ENCODE results near the gene VPS41.

The VPS41 gene

GRCh38 chr7:38905056-38905759 is 3.8 kb downstream of the VPS41 start:
- H3K4me3 ChIP-seq (ENCODE audit: low read depth, low read length): no peak overlapping the region
- no peaks in the 10 kb centered on the region for H3K9me3 ChIP-seq (ENCODE audit: control insufficient read depth, insufficient read depth, low read depth, low read length)
- CTCF ChIA-PET: interaction anchor here (0.5 to 0.6 kb wide), 3 partner anchors 27 to 73 kb away, joined by 3 read pairs; no protein-coding TSS in a partner anchor
- TF ChIP-seq ZNF488 (tag by site-specific recombination; IDR thresholded peaks at IDR 0.05) (no peak), PBX3 (CRISPR knock-in tag; IDR thresholded peaks at IDR 0.05) (no peak), ZNF311 (tag by site-specific recombination; IDR thresholded peaks at IDR 0.05; ENCODE audit: borderline replicate concordance) (no peak), BCL11B (tag by site-specific recombination; IDR thresholded peaks at IDR 0.05; ENCODE audit: low read depth) (no peak), HOXD13 (CRISPR knock-in tag; IDR thresholded peaks at IDR 0.05; ENCODE audit: borderline replicate concordance) (no peak), ZBTB49 (tag by site-specific recombination; IDR thresholded peaks at IDR 0.05; ENCODE audit: low read depth) (no peak), ZNF48 (tag by site-specific recombination; IDR thresholded peaks at IDR 0.05) (no peak)
- H3K27ac ChIP-seq (ENCODE audit: extremely low read depth, low read depth, low read length): no peak overlapping the region
- POLR2A ChIA-PET: no interaction called here
- peaks cover 3% of the 10 kb centered on the region; the same call in 1 of the 2 replicates for H3K4me1 ChIP-seq (ENCODE audit: control insufficient read depth, insufficient read depth, low read length)
- H3K36me3 ChIP-seq (ENCODE audit: control insufficient read depth in 2 of 2, insufficient read depth in 1 of 2, low read length in 2 of 2): no peaks in the 10 kb centered on the region

GRCh38 chr7:38903057-38903456 is 5.9 kb downstream of the VPS41 start:
- POLR2A ChIA-PET: no interaction called here
- no peak overlapping the region for H3K4me3 ChIP-seq (ENCODE audit: low read depth, low read length)
- H3K36me3 ChIP-seq (ENCODE audit: control insufficient read depth in 2 of 2, insufficient read depth in 1 of 2, low read length in 2 of 2): no peaks in the 10 kb centered on the region
- H3K9me3 ChIP-seq (ENCODE audit: control insufficient read depth, insufficient read depth, low read depth, low read length): no peaks in the 10 kb centered on the region
- H3K27ac ChIP-seq (ENCODE audit: extremely low read depth, low read depth, low read length): no peak overlapping the region
- TF ChIP-seq ZFP3 (tag by site-specific recombination; IDR thresholded peaks at IDR 0.05; ENCODE audit: low read depth) (no peak), ZNF670 (tag by site-specific recombination; IDR thresholded peaks at IDR 0.05; ENCODE audit: low read depth) (no peak), ZNF274 (IDR thresholded peaks at IDR 0.05; ENCODE audit: low read length) (no peak), ZNF274 (tag by site-specific recombination; IDR thresholded peaks at IDR 0.05; ENCODE audit: borderline replicate concordance) (no peak), PRDM10 (tag by site-specific recombination; IDR thresholded peaks at IDR 0.05) (no peak), SP2 (tag by site-specific recombination; IDR thresholded peaks at IDR 0.05) (no peak)
- CTCF ChIA-PET: no interaction called here
- peaks cover 2% of the 10 kb centered on the region; the same call in 1 of the 2 replicates for H3K4me1 ChIP-seq (ENCODE audit: control insufficient read depth, insufficient read depth, low read length)

Data from HEK293 (cell line).